Stimulated activated naive CD8-positive, alpha-beta T cell treated with anti-CD3 and anti-CD28 coated beads, Interleukin-15, Interleukin-2, amounts not matched to agents 100 ng/mL and 50 ng/mL, for 24 hours (primary cell): ENCODE results near the gene WWOX.

Source experiments
- H3K27ac Mint-ChIP-seq: one replicate; pipeline ENCODE4 v1.8.0; 2021; ENCODE audit warnings: mild to moderate bottlenecking, mixed read lengths
- H3K27me3 Mint-ChIP-seq: one replicate; pipeline ENCODE4 v1.8.0; 2021; ENCODE audit warnings: mixed read lengths
- H3K36me3 Mint-ChIP-seq: one replicate; pipeline ENCODE4 v1.8.0; 2021; ENCODE audit warnings: low read depth, mixed read lengths
- H3K4me1 Mint-ChIP-seq: one replicate; pipeline ENCODE4 v1.8.0; 2021; ENCODE audit warnings: low read depth, mixed read lengths
- H3K4me3 Mint-ChIP-seq: one replicate; pipeline ENCODE4 v1.8.0; 2021; ENCODE audit warnings: mild to moderate bottlenecking, mixed read lengths
- H3K9me3 Mint-ChIP-seq: one replicate; pipeline ENCODE4 v1.8.0; 2021; ENCODE audit warnings: mixed read lengths

The WWOX gene

DNA sequence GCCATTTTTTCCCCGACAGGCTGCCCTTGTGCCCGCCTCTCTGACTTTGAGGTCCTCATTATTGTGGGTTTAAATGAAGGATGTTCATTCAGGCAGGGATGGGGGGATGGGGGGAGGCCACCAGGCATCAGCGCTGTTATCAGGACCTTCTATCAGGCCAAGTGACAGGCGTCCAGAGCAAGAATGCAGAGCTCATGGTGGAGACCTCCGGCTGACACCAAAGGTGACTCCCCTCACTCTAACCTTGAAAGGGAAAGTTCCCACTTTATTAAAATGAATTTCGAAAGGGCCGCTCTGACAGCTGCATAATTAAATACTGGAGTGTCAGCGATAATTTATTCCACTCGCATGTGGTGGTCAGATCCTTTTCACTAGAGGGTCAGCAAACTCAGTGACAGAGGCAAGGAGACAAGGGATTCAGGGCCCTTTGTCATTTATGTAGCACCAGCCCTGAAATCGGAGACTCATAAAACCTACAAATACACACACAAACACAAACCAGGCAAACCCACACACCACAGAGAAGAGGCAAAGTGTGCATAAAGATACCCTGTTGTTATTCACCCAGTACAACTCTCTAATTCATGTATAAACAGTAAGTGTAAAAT lies 1065.0 kb downstream of the WWOX start:
- Mint-ChIP-seq H3K4me1 (peaks cover 22% of the 10 kb centered on the region), H3K4me3 (peak overlapping the region; percentile 10), H3K27me3 (no peaks in the 10 kb centered on the region), H3K27ac (no peak overlapping the region), H3K36me3 (peaks cover 10% of the 10 kb centered on the region), H3K9me3 (peaks cover 7% of the 10 kb centered on the region)

DNA sequence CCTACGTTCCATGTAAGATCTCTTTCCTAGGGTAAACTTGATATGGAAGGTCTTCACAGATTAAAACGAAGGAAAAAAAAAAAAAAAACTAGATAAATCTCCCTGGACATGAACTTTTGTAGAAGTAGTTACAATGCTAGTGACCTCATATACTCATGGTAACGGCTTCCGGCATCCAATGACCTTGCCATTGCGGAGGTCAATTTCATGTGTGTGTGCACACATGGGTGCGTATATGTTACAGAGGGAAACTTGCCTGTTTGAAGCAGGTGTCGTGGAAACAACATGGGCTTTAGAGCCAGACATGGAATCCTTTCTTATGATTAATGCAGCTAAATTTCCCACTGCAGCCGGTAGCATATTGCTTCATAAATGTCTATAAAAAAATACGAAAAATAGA lies 1065.6 kb downstream of the WWOX start:
- Mint-ChIP-seq H3K27ac (no peak overlapping the region), H3K9me3 (peaks cover 7% of the 10 kb centered on the region), H3K36me3 (peaks cover 10% of the 10 kb centered on the region), H3K4me3 (no peak overlapping the region), H3K4me1 (peaks cover 22% of the 10 kb centered on the region), H3K27me3 (no peaks in the 10 kb centered on the region)

DNA sequence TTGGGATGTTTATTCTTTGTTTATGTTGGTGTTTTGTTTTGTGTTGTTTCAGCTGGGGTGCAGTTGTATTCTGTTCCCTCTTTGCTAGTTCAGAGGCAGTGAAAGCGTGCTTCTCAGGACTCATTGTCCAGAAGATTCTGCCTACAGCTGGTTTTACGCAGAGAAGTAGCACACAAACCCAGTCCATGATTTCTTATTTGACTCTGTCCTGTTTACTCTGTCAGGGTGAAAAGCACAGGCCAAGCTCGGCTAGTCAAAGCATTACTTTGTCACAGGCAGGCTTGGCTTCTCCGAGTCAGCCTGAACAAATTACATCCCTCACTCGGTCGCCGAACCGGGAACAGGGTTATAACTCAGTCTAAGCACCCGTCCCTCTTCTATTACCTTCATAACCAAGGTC lies 1066.1 kb downstream of the WWOX start:
- Mint-ChIP-seq H3K27me3 (no peaks in the 10 kb centered on the region), H3K4me1 (peaks cover 22% of the 10 kb centered on the region), H3K27ac (no peak overlapping the region), H3K4me3 (no peak overlapping the region), H3K36me3 (peaks cover 10% of the 10 kb centered on the region), H3K9me3 (peaks cover 7% of the 10 kb centered on the region)

DNA sequence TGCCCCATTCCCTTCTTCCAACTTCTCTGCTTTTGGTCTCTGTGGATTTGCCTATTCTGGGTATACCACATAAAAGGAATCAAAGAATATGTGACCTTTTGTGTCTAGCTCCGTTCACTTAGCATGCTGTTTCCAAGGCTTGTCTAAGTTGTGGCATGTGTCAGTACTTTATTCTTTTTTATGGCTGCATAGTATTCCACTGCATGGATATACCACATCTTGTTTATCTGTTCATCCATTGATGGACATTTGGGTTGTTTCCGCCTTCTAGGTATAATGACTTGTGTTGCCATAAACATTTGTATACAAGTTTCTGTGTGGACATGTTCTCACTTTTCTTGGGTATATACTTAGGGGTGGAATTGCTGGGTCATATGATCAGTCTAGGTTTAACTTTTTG lies 1068.4 kb downstream of the WWOX start:
- Mint-ChIP-seq H3K27me3 (no peaks in the 10 kb centered on the region), H3K27ac (no peak overlapping the region), H3K4me1 (peaks cover 22% of the 10 kb centered on the region), H3K36me3 (peaks cover 10% of the 10 kb centered on the region), H3K4me3 (no peak overlapping the region), H3K9me3 (peaks cover 7% of the 10 kb centered on the region)

DNA sequence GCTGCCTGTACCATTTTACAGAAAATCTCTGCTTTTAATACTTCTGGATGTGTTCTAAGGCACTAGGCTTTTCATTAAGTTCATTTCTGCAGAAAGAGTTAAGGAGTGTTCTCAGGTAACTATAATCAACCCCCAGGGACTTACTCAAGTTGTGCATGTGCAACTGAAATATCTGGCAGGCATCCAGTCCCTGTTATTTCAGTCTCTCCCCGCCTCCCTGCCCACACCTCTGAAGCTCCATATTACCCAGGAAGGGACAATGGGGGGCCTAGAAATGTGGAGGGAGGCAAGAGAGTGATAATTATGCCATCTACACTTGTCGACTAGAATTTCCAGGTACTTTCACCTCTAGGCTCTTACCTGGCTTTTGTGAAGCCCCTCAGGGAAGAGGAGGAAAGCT lies 1068.9 kb downstream of the WWOX start:
- H3K27me3 Mint-ChIP-seq, result no peaks in the 10 kb centered on the region
- no peak overlapping the region for H3K4me3 Mint-ChIP-seq
- peaks cover 17% of the 10 kb centered on the region for H3K4me1 Mint-ChIP-seq
- H3K9me3 Mint-ChIP-seq, result peaks cover 7% of the 10 kb centered on the region
- H3K36me3 Mint-ChIP-seq, result peaks cover 10% of the 10 kb centered on the region
- H3K27ac Mint-ChIP-seq, result no peak overlapping the region

DNA sequence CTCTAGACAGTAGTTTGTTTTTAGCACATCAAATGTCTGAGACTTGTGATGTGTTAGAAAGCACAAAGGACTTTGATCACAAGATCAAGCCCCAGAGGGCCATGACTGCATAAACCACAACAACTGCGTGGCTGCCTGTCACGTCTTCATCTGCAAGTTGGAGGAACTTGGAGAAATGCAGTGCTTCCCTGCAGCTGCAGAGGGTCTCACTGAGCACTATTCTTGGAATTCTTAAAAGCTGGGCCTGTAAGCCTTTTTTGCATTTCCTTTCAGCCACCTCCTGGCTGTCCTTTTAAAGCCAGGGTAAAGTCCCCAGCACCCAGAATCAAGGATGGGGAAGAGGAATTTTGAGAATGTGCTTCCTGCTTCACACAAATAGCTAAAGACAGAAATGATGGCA lies 1069.8 kb downstream of the WWOX start:
- H3K36me3 Mint-ChIP-seq, result peaks cover 10% of the 10 kb centered on the region
- no peak overlapping the region for H3K4me3 Mint-ChIP-seq

DNA sequence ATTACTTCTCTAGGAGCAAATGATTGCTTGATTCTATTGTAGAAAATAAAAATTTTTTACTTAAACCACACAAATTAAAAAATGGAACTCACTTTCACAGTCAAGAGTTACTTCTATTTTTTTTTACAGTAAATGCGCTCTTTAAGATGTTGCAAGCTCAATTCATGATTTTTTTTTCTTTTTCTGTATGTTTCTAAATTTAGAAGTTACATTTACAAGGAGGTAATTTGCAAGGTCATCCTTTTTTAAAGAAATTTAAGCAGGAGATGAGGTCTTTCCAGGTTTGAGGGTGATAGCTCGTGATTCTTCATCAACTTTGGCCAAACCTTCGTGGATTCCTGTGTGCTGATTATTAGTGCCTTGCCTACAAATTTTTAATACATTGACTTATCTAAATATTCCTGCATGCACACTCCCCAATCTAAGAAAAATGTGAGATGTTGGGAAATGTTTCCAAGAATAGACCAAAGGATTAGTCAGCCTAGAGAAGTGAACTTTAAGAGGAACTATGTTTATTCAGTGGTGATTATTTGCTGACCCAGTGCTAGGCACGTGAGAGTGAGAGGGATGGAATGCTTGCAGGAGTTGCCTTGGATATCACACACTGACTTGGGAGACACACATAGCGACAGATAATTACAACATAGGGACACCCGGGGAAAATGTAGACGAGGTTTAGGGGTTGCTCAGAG lies 1071.2 kb downstream of the WWOX start:
- Mint-ChIP-seq H3K36me3 (peaks cover 10% of the 10 kb centered on the region), H3K27ac (peak overlapping the region; percentile 5), H3K4me1 (peaks cover 9% of the 10 kb centered on the region), H3K27me3 (no peaks in the 10 kb centered on the region), H3K4me3 (no peak overlapping the region), H3K9me3 (peaks cover 10% of the 10 kb centered on the region)

More for the DNA sequence above, 1069.8 kb downstream of the WWOX start:
- H3K27me3 Mint-ChIP-seq, result no peaks in the 10 kb centered on the region
- H3K9me3 Mint-ChIP-seq, result peaks cover 7% of the 10 kb centered on the region
- H3K27ac Mint-ChIP-seq, result no peak overlapping the region
- peaks cover 9% of the 10 kb centered on the region for H3K4me1 Mint-ChIP-seq

DNA sequence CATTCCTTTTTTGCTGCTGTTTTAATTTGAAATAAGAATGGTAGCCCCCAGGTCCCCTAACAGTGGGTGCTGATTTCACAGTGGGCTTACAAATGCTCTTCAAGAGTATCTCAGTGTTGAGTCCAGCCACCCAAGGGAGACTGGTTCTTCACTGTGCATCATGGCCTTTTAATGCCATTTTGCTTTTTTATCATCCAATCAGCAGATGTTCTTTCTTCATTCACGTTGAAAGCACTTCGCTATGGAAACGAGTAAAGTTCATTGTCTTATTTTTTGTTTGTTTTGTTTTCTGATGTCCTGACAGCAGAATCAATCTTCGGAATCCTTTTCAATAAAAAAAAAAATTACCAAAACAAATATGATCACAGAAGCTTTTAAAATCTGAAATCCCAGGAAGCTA lies 1072.0 kb downstream of the WWOX start:
- H3K4me3 Mint-ChIP-seq, result no peak overlapping the region
- no peak overlapping the region for H3K27ac Mint-ChIP-seq
- H3K27me3 Mint-ChIP-seq, result peaks cover 5% of the 10 kb centered on the region
- peaks cover 10% of the 10 kb centered on the region for H3K36me3 Mint-ChIP-seq
- H3K9me3 Mint-ChIP-seq, result peaks cover 16% of the 10 kb centered on the region
- H3K4me1 Mint-ChIP-seq, result peaks cover 18% of the 10 kb centered on the region

DNA sequence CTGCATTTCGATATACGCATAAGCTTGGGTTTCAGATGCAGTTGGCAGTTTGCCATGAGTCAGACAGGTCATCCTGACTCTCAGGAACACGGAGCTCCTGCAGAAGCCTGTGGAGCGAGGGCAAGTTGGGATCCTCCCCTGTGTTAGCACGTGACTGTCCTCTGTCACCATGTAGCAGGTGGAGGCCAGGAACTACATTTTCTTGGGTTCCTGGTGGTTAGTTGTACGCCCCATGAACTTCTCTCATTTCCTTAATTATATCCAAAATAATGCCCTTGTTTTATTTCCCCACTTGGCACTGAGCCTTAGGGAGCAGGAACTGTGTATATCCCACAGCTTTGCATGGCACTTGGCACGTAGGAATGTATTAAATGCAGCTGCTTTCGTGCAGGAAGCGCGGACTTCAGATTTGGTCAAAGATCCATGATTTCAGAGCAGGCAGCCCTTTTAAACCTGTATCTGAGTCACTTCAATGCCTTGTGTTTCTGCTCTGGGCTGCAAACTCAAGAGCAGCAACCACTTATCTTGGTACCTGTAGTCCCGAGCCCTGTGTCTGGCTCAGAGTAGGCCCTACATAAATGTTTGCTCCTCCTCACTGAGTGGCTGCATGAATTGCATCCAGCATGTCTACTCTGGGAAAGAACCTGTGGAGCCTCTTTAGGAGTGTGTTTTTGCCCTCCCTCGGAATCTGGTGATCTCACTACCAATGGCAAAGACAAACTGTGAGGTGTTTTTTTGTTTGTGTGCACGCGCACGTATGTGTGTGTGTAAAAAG lies 1072.7 kb downstream of the WWOX start:
- H3K4me1 Mint-ChIP-seq, result peaks cover 23% of the 10 kb centered on the region
- peaks cover 12% of the 10 kb centered on the region for H3K36me3 Mint-ChIP-seq
- no peak overlapping the region for H3K4me3 Mint-ChIP-seq
- no peak overlapping the region for H3K27ac Mint-ChIP-seq
- peaks cover 7% of the 10 kb centered on the region for H3K27me3 Mint-ChIP-seq
- H3K9me3 Mint-ChIP-seq, result peaks cover 21% of the 10 kb centered on the region

DNA sequence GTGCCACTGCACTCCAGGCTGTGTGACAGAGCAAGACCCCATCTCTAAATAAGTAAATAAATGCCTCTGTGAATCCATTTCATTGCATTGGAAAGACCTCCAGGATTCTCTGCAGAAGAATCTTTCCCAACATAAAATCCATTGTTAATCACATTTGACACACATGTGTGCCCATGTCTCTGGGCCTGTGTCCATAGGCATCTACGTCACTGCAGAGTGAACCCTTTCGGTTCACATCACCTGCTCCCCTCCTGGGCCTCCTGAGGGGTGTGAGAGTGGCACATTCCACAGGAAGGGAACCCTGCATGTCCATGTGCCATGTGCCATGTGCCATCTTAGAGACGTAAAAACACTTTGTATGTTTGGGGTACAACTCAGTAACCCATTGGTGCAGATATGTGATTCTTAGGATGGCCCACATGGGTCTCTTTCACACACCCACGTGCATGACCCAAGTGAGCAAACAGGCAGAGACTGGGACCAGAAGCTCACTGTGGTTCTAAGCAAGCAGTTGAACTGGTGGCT lies 1073.6 kb downstream of the WWOX start:
- Mint-ChIP-seq H3K4me1 (peaks cover 27% of the 10 kb centered on the region), H3K27ac (no peak overlapping the region), H3K27me3 (peaks cover 12% of the 10 kb centered on the region), H3K4me3 (no peak overlapping the region), H3K9me3 (peaks cover 25% of the 10 kb centered on the region), H3K36me3 (peaks cover 8% of the 10 kb centered on the region)

DNA sequence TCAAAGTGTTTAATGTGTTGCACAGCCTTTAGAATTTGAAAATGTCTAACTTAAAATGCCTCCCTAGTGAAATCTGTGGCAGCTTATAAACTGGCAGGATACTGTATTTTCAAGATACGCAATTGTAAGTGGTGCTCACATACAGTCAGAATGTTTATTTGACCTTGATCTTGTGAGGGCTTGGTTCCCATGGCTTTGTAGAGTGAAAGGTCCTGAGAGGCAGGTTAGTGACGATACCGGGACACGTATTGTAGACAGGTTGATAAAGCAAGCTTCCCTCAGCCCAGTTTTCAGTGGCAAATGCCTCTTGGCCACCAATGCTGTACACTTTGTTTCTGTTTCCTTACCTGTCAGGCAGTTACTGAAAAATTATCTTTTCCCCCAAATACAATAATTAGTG lies 1074.5 kb downstream of the WWOX start:
- Mint-ChIP-seq H3K27me3 (peaks cover 12% of the 10 kb centered on the region), H3K9me3 (peaks cover 23% of the 10 kb centered on the region), H3K4me1 (peaks cover 25% of the 10 kb centered on the region), H3K4me3 (no peak overlapping the region), H3K36me3 (peaks cover 6% of the 10 kb centered on the region), H3K27ac (no peak overlapping the region)

DNA sequence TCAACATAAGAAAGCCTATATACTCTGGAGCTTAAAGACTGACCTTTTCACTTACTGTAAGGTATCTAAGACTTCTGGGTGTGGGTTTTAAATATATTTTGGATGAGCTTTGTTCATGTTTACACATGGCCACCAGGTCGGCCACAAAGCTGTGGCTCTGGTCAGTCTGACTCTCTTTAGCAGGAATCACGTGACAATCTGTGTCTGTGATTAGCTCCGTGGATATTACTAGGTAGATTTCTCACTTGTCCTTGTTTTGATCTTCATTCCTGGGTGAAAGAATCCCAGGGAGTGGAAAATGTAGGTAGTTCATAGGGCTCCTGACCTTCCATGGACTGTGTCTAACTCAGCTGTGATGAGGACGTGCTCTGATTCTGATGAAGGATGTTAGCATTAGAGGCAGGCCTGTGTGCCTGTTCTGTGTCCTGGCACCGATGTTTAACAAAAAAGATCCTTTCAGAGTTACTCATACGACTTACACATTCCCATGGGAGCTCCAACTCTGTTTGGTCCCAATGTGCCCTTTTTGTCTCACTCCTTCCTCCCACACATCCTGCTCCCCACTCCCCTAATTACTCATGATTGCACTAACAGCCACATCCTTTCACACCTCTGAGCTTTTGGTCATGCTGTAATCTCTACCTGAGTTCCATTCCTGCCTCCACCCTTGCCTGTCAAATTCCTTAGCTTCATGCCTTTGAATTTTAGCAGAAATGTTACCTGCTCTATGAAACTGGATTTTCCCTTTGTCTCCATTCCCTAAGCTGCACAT lies 1076.0 kb downstream of the WWOX start:
- H3K4me3 Mint-ChIP-seq, result no peak overlapping the region
- peaks cover 24% of the 10 kb centered on the region for H3K9me3 Mint-ChIP-seq
- H3K36me3 Mint-ChIP-seq, result peaks cover 6% of the 10 kb centered on the region
- H3K27me3 Mint-ChIP-seq, result peaks cover 12% of the 10 kb centered on the region
- H3K4me1 Mint-ChIP-seq, result peaks cover 22% of the 10 kb centered on the region
- no peak overlapping the region for H3K27ac Mint-ChIP-seq

DNA sequence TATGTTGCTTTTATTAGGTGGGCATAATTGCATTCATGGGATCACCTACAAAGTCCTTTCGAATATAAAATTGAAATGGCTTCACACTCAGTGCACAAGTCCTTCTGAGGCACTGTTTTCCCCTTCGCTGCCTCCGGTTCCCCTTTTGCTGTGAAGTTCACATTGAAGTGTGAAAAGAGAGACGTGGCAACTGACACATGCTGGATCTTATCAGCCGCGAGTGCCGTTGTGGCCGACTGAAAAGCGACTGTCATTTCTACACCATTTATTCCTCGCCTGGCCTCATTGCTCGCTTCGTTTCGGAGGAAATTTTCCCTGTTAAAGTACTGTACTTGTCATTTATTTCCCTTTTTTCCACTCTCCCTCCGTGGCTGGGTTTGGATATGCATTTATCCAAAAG lies 1077.6 kb downstream of the WWOX start:
- H3K4me3 Mint-ChIP-seq, result no peak overlapping the region
- H3K27ac Mint-ChIP-seq, result no peak overlapping the region
- peaks cover 26% of the 10 kb centered on the region for H3K9me3 Mint-ChIP-seq
- peaks cover 31% of the 10 kb centered on the region for H3K4me1 Mint-ChIP-seq
- peaks cover 6% of the 10 kb centered on the region for H3K36me3 Mint-ChIP-seq
- H3K27me3 Mint-ChIP-seq, result peaks cover 12% of the 10 kb centered on the region

DNA sequence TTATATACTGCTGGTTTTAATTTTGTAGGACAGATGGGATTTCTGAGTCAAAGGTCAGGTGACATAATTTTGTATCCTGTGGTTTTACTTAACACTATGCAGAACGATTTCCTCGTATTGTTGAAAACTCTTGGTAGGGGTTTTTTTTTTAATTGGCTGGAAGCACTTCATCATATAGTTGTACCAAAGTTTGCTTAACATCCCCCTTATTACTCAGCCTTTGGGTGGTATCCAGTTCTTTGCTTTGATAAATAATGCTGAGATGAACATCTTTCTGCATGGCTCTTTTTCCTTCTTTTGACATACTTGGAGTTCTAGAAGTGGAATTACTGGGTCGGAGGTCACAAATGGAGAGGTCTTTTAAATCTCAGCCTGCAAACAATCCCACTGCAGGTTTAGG lies 1082.0 kb downstream of the WWOX start:
- peaks cover 8% of the 10 kb centered on the region for H3K27me3 Mint-ChIP-seq
- H3K9me3 Mint-ChIP-seq, result peaks cover 18% of the 10 kb centered on the region
- H3K36me3 Mint-ChIP-seq, result peaks cover 6% of the 10 kb centered on the region
- H3K4me3 Mint-ChIP-seq, result no peak overlapping the region
- peaks cover 35% of the 10 kb centered on the region for H3K4me1 Mint-ChIP-seq
- H3K27ac Mint-ChIP-seq, result no peak overlapping the region
